ENCODE measurements around the gene ING5. TPM values are rescaled to one million over a fixed set of nuclear protein-coding genes. Genes with fewer than 3 reads are reported as not detected.
A peak's percentile ranks its signal among the peaks of the same experiment; 100 is the strongest.
"Not testable (repeated sequence)": the region's sequence is repeated elsewhere in the genome, so short reads cannot be mapped to it uniquely, and the experiment has no call there.

The ING5 gene
- total RNA-seq, 3 donors from 2014 or later = 24.6 to 52.3 (median 35.1) TPM

DNA sequence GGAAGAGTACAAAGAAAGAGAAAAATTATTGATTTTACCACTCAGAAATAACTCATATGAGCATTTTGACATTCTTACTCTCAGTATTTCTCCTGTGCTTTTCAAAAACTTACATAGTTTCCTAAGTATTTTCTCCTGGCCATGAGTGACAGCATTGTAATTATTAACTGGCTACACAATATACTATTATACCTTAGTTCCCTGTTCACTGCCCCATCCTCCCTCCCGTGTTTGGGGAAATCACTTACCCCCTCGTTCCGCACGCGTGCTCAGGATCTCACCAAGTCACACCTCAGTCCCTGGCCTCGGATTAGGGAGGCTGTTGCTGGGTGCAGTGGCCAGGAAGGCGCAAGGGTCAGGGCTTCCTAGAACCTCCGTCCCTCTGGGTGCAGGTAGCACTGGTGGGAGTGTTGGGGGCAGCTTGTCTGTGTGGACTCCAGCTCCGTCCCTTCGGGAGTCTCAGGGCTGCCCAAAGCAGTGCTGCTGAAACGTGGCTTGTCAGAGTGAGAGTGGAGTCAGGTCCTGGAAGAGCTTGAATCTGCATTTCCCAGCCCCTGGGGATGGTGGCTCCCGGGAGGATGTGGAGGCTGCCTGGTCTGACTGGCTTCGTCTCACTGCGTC, 41.1 kb upstream of the ING5 start:
- Histone ChIP-seq H3K36me3 (ENCODE audit: low read depth) (no peaks in the 10 kb centered on the region), H3K4me1 (ENCODE audit: low read depth) (no peaks in the 10 kb centered on the region), H3K9me3 (no peaks in the 10 kb centered on the region), H3K4me3 (no peak overlapping the region)
- peak in 2 of 3 donors; percentile 14 to 33 for DNase-seq
- no peak for ATAC-seq
- intact Hi-C loops (cut with DNase I, micrococcal nuclease) = no loop called here
- TF ChIP-seq, protein P1, sequence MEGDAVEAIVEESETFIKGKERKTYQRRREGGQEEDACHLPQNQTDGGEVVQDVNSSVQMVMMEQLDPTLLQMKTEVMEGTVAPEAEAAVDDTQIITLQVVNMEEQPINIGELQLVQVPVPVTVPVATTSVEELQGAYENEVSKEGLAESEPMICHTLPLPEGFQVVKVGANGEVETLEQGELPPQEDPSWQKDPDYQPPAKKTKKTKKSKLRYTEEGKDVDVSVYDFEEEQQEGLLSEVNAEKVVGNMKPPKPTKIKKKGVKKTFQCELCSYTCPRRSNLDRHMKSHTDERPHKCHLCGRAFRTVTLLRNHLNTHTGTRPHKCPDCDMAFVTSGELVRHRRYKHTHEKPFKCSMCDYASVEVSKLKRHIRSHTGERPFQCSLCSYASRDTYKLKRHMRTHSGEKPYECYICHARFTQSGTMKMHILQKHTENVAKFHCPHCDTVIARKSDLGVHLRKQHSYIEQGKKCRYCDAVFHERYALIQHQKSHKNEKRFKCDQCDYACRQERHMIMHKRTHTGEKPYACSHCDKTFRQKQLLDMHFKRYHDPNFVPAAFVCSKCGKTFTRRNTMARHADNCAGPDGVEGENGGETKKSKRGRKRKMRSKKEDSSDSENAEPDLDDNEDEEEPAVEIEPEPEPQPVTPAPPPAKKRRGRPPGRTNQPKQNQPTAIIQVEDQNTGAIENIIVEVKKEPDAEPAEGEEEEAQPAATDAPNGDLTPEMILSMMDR (IDR thresholded peaks at IDR 0.05) = no peak

DNA sequence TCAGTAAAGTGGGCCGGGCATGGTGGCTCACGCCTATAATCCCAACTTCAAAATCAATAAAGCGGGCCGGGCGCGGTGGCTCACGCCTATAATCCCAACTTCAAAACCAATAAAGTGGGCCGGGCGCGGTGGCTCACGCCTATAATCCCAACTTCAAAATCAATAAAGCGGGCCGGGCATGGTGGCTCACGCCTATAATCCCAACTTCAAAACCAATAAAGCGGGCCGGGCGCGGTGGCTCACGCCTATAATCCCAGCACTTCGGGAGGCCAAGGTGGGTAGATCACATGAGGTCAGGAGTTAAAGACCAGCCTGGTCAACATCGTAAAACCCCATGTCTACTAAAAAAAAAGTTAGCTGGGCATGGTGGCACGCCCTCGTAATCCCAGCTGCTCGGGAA, 39.1 kb upstream of the ING5 start:
- H3K4me1 ChIP-seq (ENCODE audit: low read depth); intact Hi-C loops (cut with DNase I, micrococcal nuclease); H3K9me3 ChIP-seq; H3K4me3 ChIP-seq; H3K36me3 ChIP-seq (ENCODE audit: low read depth): not testable (repeated sequence)
- DNase-seq (peak; percentile 55 to 76 (median 75)), ATAC-seq (peak; percentile 56)

DNA sequence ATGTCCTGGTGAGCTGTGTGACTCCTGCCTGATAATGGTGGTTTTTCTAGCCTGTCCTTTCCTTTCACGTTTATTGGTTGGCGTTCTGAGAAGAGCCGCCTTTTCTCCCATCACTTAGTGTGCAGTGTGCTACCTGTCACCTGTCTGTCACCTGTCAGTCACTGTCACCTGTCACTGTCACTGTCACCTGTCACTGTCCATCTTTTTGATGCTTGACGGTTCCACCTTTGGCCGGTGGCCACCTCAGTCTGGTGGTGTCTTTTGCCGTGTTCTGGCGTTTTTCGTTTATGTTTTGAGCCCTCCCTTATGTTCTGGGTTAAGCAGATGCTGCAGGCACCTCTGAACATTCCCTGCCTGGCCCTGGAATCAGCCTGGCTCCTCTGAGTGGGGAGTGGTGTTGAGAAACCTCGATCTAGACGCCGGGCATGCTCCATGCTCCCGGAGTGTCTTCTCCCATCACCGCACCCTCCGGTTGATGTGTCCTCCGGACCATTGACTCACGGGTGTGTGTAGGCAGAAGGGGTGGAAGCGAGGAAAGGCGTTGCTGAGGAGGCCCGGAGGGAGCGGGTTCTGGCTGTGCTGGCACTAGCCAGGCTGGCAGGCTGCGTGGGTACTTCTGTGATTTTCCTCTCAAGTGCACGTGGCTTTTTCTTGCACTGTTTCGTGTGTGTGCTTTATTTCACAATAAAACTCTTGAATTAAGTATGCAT, 36.0 kb upstream of the ING5 start:
- TF ChIP-seq, protein P1 (IDR thresholded peaks at IDR 0.05) = no peak
- intact Hi-C loops (cut with DNase I, micrococcal nuclease) = no loop called here
- no peak overlapping the region for H3K4me3 ChIP-seq
- no peaks in the 10 kb centered on the region for H3K4me1 ChIP-seq (ENCODE audit: low read depth)
- peaks cover 6% of the 10 kb centered on the region for H3K36me3 ChIP-seq (ENCODE audit: low read depth)
- no peaks in the 10 kb centered on the region for H3K9me3 ChIP-seq
- ATAC-seq = no peak
- peak in 1 of 3 donors; percentile 25 for DNase-seq

DNA sequence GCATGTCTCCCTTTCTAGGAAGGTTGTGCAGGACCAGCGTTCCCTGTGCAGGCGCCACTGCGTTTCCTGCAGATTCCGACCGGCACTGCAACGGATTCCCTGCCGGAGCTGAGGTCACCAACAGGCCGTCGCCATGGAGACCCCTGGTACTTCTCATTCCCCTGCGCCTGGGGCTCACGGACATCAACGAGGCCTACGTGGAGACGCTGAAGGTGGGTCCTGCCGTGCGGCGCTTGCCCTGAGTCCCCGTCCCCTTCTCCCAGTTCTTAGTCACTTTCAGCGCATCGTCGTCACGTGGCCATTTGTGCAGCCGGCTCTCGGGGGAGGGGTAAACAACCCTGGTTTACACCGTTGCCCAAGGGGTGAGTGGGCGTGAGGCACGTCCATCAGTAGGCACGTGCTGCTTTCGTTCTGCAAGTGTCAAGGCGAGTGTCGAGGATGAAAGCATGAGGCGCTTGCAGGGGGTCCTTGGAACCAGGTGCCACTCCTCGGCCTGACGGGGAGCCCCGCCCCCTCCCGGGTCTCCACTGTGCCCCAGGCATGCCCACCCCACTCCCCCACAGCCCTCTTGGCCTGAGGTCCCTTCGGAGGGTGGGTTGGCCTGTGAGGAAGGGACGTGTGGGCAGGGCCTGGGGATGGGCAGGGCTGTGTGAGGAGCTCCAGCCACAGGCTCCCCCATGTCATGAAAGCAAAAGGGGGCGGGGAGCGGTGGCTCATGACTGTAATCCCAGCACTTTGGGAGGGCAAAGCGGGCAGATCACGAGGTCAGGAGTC, 35.0 kb upstream of the ING5 start:
- no peak for DNase-seq
- TF ChIP-seq, protein P1 (IDR thresholded peaks at IDR 0.05) = no peak
- peaks cover 6% of the 10 kb centered on the region for H3K36me3 ChIP-seq (ENCODE audit: low read depth)

DNA sequence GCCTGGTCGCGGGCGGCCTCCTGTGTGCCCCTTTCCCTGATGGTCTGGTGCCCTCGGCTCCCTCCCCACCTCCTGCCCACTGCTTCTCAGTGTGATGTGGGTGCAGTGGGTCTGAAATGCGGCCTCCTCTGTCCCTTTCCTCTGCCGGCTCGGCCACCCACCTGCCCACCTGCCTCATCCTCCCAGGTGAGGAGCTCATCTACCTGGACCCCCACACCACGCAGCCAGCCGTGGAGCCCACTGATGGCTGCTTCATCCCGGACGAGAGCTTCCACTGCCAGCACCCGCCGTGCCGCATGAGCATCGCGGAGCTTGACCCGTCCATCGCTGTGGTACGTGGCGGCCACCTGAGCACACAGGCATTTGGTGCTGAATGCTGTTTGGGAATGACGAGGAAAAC, 33.5 kb upstream of the ING5 start:
- TF ChIP-seq, protein P1 (IDR thresholded peaks at IDR 0.05) = no peak
- no peak overlapping the region for H3K4me3 ChIP-seq
- peaks cover 6% of the 10 kb centered on the region for H3K36me3 ChIP-seq (ENCODE audit: low read depth)
- H3K9me3 ChIP-seq = no peaks in the 10 kb centered on the region
- intact Hi-C loops (cut with DNase I, micrococcal nuclease) = no loop called here
- H3K4me1 ChIP-seq (ENCODE audit: low read depth) = no peaks in the 10 kb centered on the region
- DNase-seq = peak in 1 of 3 donors; percentile 21
- ATAC-seq = no peak

More for the DNA sequence above, 35.0 kb upstream of the ING5 start:
- no peaks in the 10 kb centered on the region for H3K9me3 ChIP-seq
- H3K4me1 ChIP-seq (ENCODE audit: low read depth) = no peaks in the 10 kb centered on the region
- ATAC-seq = no peak
- intact Hi-C loops (cut with DNase I, micrococcal nuclease) = no loop called here
- H3K4me3 ChIP-seq = no peak overlapping the region

DNA sequence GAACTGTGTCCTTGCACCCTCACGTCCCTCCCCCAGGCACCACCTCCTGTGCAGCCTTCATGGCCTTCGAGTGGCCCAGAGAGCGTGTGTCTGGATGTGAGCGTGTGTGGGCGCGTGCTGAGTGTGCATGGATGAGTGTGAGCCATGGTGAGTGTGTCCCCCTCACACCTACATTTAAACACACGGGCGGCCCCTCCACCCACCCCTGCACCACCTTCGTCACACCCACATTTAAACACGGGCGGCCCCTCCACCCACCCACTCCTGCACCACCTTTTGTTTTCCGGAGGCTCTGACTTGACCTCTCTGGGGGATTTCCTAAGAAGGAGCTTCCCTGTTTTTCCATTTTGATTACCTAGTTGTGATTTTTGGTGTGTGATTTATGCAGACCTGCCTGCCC, 33.0 kb upstream of the ING5 start:
- TF ChIP-seq, protein P1 (IDR thresholded peaks at IDR 0.05) = no peak
- intact Hi-C loops (cut with DNase I, micrococcal nuclease) = no loop called here
- no peak overlapping the region for H3K4me3 ChIP-seq
- ATAC-seq (no peak), DNase-seq (peak in 1 of 3 donors; percentile 15)
- H3K36me3 ChIP-seq (ENCODE audit: low read depth) = peaks cover 6% of the 10 kb centered on the region
- no peaks in the 10 kb centered on the region for H3K4me1 ChIP-seq (ENCODE audit: low read depth)
- H3K9me3 ChIP-seq = no peaks in the 10 kb centered on the region
